Measurements from ENCODE around the gene TYRO3.

TYRO3 gene

DNA sequence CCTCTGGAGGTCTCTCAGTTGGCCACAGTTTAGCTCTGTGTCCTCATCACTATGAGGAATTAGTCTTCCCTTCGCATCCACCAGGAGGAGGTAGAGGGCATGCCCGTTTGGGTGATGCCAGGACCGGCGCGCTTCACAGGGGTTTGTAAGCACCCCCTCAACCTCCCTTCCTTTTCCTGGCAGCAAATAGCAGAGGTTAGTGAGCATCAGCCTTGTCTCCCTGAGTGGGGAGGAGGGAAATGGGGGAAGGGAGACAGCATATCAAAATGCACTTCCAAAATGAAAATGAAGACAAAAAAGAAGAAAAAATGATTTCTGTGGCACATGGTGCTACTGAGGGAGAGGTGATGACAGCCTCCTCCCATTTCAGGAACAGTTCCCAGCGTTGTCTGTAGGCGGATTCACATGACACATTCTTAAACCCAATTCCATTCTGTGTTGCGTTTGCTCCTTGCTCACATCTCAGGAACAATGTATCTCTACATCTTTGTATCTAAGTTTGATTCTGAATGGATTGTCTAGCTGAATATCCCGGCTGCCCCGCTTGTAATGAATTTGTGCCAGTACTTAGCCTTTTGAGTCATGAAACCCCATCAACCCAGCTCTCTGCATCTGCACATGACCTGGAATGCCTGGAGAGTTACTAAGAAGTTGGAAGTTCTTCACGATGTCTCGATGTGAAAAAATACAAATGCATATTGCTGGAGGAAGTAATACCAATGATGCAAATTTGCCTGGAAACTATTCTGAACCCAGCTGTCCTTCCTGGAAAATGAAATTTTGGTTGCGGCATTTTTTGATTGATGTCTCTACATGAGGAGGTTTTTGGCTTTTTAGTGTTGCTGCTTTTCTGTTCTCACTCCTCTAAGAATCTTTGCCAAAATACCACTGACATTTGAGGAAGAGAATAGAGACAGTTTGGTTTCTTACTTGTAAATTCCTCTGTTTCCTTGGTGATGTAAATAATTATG lies 45.2 kb downstream of the TYRO3 start:
- DNase-seq (ENCODE audit: low read depth in 2 of 2): peak; percentile 17 to 31

DNA sequence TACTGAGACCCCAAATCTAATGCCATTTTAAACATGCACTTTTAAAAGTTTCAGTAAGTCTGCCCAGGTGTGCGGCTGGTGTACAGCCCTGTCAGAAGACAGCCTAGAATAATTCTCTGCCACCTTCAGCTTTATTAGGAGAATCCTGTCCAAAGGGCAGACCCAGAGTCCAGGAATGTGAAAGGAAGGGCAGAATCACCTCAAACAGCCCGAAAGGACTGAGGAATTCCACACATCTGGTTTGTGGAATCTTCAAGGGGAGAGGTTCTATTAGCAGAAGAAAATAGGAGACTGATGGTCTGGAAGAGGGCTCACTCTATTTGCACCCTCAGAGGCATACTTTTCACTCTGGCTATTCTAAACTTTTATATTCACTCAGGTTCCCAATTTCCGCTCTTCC lies 46.6 kb downstream of the TYRO3 start:
- no peak for DNase-seq (ENCODE audit: low read depth in 2 of 2)

DNA sequence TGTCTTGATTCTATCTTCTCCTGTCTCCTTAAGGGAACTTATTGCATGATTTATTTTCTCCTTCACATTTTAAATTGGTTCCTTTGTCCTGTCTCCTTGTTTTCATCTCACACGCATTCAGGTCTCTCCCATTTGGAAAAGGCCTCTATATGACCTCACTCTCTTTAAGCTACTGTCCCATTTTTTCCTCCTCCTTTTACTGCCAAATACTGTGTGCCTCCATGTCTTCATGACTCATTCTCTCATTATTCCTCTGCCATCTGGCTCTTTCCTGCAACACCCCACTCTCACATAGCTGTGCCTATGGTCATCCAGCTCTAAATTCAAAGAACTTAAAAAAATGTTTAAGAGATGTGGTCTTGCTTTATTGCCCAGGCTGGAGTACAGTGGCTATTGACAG lies 48.0 kb downstream of the TYRO3 start:
- no peak for DNase-seq (ENCODE audit: low read depth in 2 of 2)

DNA sequence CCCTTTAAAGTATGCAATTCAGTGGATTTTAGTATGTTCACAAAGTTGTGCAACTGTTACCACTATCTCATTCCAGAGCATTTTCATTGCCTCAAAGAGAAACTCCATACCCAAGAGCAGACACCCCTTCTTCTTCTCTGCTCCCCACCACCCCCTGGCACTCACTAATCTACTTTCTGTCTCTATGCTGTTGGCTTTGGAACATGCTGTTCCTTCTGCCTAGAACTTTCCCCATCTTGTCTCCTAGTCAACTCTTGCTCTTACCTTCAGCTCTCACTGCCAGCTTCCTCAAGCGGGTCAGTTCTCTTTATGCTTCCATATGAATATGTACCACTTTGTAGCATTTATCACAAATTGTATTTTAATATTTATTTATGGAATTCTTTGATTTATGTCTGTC lies 50.1 kb downstream of the TYRO3 start:
- DNase-seq (ENCODE audit: low read depth in 2 of 2): no peak

DNA sequence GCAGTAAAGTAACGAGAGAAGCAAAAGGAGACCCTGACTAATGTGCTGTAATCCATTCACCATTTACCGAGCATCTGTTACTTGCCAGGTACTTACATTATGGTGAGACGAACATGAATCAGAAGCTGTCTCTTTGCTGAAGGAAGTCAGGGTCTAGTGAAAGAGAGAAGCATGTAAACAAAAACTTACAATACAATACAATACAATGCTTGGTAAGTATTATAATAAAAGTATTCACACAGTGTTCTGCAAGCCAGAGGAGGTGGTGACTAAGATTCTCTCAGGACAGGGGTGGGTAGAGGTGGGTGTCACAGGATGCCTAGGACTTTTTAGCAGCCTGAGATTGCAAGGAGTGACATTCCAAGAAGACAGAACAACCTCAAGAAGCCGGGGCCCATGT lies 51.0 kb downstream of the TYRO3 start:
- no peak for DNase-seq (ENCODE audit: low read depth in 2 of 2)

DNA sequence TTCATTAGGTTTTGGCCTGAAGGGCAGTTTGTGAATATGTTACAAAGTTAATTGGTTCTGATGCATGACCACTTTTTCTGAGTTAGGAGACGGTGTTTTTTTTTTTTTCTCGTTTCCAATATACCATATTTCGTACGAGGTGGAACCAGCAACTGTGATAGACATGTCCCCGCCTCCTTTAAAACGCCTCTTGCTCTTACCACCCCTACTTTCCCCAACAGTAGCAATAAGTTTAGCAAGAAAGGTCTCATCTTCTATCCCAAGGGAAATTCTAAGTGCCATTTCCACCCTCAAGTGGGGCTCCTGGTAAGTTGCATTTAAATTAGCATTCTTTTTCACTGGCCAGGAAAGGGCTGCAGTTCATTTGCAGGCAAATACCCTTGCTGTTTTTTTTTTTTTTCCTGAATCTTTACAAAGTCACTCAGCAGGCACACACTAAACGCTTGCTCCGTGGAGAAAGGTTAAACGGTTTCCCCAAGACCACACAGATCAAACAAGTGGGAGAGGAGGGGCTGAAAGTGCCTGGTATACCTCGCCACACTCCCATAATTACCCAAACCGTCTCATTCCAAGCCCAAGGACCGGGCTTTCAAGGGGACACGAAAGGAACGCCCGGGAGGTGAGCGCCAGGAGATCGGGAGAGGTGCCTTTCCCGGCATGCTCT lies 61.7 kb downstream of the TYRO3 start:
- DNase-seq (ENCODE audit: low read depth in 2 of 2): no peak

DNA sequence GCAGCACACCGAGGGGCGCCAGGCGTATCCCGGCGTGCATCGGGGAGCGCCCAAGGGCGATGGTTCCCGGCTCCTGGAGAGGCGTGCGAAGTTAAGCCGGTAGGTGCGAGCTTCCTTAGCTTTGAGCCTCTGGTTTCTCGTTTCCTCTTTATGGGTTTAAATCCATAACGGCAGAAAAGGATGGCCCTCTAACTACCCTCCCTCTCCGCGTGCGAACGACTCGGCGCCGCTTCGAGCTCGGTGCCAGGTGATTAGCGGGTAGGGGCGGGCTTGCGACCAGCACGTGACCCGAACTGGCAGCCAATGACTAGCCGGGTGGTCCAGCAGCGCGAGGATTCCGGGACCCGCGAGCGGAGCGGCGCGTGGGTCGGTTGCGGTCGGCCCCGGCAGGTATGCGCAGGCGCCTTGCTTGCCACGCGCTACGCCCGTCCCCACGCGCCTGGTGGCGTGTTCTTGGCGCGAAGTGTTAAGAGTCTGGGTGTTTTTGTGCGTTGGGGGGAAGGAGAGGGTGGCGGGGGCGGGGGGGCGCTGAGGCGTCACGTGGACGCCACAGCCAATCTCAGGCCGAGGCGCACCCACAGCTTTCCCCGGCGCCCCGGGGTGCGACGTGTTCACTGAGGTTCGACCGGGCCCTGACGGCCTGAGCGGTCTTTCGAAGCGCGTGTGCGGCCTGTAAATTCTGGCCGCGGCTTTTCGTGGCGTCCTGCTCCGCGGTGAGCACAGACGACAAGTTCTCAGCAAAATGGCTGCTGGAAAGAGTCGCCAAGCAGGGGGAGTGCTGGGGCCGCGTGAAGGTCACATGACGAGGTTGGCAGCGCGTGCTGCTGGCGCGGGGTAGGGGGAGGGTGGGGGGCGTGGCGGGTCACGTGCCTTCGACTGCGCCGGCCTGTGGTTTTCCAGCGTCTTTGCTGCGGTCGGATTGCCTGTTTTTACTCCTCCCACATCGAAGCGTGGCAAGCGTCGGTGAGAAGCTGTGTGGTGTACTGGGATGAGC lies 62.5 kb downstream of the TYRO3 start:
- peak; percentile 84 to 86 for DNase-seq (ENCODE audit: low read depth in 2 of 2)

DNA sequence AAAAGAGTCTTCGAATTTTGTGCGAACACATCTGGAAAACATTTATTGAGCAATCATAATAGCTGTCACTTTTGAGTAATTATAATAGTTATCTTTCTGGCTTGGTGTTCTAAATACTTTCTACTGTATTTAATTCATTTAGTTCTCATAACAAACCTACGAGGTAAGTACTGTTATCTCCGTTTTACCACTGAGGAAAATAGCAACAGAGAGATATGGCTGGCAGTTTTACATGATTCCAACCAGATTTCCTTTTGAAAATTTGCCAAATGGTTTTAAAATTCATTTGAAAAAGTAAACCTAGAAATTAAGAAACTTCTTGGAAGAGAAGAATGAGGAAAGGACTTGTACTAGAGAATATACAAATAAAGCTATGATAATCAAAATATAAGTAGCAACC lies 63.9 kb downstream of the TYRO3 start:
- no peak for DNase-seq (ENCODE audit: low read depth in 2 of 2)

DNA sequence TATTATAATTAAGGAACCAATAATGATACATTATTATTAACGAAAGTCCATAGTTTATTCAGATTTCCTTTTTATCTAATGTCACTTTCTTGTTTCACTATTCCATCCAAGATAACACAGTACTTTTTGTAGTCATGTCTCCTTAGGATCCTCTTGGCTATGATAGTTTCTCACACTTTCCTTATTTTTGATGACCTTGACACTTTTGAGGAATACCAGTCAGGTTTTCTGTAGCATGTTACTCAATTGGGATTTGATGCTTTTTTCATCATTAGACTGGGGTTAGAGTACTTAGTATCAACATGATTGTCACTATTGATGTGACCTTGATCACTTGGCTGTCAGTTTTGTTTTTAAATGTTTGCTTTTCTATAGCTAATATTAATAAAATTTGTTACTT lies 68.2 kb downstream of the TYRO3 start:
- no peak for DNase-seq (ENCODE audit: low read depth in 2 of 2)

DNA sequence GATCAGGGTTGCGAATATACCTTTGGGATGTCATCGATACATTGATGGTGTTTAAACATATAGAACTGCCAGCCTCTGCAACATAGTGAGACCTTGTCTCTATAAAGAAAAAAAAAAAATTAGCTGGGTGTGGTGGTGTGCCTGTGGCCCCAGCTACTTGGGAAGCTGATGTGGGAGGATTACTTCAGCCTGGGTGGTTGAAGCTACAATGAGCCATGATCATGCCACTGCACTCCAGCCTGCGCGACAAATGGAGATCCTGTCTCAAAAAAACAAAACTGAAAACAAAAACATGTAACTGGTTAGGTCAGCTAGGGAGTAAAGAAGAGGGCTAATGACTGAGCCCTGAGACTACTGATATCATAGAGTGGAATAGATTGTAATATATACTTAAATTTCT lies 70.5 kb downstream of the TYRO3 start:
- no peak for DNase-seq (ENCODE audit: low read depth in 2 of 2)

DNA sequence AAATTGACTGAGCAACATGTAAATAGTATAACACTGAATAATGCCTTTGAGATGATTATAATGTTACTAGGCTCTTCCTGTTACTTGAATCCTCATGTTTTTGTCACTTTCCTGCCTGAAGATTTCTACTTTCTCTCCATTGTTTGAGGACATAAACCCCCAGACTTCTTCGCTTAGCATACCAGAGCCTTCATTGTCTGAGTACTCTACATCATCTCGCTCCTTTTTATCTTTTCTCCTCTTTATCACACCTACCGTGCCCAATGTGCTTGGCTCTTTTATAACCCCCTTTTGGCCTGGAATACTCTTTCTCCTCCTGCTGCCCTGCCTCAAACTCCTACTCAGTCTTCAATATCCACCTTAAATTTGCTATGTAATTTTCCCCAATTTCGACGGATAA lies 70.9 kb downstream of the TYRO3 start:
- no peak for DNase-seq (ENCODE audit: low read depth in 2 of 2)

DNA sequence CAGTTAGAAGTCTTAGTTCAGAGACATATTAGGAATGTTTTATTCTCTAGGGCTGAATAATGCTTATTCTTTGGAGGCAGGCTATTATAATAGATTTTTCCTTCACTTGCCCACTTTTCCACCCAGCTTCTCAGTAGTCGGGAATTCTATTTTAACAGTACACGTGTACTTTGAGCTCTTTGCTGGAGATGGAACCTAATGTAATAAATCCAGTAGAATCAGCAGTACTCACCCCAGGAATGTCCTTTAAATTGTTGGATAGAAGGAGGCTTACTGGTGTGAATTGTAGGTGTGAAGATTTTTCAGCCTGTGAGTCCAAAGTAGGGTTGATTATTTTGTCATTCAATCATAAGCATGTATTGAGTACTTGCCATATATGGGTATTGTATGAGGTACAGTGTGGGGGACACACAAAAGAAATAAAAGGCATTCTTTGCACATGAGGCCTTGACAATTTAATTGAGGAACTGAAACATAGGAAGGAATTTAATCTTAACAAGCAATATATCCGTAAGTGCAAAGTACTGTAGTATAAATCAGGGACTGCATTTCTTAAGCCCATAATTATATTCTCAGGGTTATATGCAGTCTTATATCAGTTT lies 71.7 kb downstream of the TYRO3 start:
- no peak for DNase-seq (ENCODE audit: low read depth in 2 of 2)

DNA sequence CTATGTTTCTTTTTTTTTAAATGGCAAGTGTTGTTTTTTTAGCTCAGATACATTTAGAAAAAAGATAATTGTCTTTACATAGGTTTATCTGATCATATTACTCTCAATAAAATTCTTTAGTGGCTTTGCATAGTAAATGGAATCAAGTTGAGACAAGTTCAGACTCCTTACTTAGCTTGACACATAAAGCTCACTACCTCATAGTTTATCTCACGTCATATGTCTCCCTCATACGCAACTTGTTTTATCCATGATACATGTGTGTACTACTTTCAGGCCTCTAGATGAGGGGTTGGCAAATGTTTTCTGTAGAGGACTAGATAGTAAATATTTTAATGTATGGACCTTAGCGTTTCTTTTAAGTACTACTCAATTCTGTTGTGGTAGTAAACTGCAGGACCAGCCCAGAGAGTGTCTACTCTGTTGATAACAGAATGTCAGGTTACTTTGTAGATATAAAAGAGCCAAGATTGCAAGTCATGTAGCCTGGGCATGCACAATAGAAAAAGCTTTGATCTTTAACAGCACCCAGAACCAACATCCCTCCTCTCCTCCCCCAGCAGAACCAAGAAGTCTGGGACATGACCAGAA lies 73.0 kb downstream of the TYRO3 start:
- no peak for DNase-seq (ENCODE audit: low read depth in 2 of 2)
